TTC549 (cell line): Measurements from ENCODE around the gene COL12A1.

Experiments
- FAIRE-seq: peaks from 2 replicates; lab custom pipeline; 2012; peaks lifted over from hg19 to GRCh38; lab: Jason Lieb, UNC

COL12A1 gene

GRCh38 chr6:75205776-75206575 lies at the start of gene COL12A1:
Gene COL12A1 (minus strand): TSS chr6:75206053. CDS start chr6:75202792, 3,261 bp downstream.
- no peak for FAIRE-seq

DNA sequence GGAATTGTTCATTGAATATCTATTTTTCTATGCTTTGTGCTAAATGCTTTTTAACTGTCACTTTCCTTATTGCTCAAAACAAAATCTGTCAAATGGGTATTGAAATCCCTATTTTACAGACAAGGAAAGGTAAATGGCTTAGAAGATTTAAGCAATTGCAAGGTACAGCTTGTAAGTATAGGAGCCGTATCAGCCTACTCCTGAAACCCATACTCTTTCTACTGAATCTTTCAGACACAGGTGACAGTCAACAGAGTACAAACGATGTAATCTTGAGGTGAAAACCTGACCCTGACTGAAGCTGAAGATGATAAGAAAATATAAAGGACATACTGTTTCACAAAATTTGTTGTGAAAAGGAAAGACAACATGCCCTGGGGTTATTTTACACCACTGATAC lies 44.7 kb upstream of the COL12A1 start:
- FAIRE-seq: no peak

DNA sequence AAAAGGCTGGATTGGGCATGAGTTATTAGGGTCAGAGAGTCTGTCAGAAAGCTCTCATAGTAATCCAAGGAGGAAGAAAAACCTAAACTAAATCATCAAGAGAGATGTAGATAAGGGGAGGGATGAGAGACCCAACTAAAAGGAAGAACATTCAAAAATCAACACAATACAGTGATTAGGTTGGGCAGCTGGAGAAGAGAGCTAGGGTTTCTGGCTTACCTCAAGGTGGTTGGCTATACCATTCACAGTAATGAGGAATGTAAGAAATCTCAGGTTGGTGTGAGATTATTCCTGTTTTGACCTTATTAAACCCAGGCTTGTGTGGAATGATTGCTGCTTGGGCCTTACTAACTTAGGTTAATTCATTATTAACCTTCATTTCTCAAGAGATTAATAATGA lies 44.0 kb upstream of the COL12A1 start:
- no peak for FAIRE-seq

GRCh38 chr6:75246386-75246785 lies 40.5 kb upstream of the COL12A1 start:
- FAIRE-seq: no peak

DNA sequence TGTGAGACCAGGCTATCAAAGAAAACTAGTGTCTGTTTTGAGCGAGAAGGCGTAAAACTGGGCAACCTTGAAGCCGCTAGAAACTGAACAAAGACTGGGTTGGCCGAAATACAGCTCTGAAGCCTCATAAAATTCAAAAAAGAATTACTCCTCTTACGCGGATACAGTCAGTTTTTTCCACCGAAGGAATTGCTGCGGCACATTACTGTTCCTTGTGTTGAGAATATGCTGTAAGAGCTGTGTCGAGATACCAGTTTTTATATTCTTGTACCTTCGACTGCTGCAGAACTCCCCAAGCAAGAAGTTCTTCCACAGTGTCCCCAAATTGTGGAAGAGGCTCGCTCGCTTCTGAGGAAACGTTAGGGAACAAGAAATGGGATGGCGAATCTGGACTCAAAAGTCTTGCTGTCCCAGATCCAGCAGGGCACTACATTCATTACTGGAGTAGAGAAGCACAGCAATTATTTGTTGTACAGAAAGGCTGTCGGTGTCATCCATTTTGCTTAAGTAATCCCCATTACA lies 38.3 kb upstream of the COL12A1 start:
- no peak for FAIRE-seq

DNA sequence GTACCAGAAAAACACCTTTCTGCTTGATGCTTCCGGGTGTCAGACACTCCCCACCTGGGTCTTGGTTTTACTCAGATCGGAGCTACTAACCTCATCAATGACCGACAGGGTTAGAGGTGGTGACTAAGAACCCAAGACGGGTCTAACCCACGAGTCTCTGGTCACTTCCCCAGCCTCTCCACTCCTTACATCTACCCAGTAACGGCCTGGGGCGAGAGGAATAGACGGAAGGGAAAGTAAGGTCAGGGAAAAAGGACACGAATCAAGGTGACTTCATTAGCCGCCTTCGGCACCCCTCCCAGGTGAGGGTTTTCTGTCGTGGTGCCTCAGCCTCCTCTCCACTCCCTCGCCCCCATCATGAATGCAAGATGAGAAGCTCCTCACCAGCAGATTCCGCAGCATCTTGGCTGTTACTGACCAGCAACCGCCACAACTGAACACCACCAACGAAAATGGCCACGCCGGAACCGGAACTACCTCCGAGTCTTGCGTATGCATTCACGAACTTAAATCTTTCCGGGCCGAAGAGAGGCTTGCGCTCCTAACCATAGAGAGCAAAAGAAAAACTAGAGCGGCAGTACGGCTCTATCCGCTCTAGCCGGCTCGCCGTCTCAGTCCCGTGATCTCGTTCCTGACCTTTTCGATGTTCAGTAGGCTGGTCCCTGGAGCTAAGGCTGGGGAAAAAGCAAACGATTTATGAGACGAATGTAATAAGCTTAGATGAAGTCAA lies 37.6 kb upstream of the COL12A1 start, which contains the start of gene COX7A2:
Gene COX7A2 (minus strand): TSS at position 469 of the 730 bp plus-strand sequence. CDS start 67 bp downstream, at position 402.
- FAIRE-seq: peak; percentile 96

DNA sequence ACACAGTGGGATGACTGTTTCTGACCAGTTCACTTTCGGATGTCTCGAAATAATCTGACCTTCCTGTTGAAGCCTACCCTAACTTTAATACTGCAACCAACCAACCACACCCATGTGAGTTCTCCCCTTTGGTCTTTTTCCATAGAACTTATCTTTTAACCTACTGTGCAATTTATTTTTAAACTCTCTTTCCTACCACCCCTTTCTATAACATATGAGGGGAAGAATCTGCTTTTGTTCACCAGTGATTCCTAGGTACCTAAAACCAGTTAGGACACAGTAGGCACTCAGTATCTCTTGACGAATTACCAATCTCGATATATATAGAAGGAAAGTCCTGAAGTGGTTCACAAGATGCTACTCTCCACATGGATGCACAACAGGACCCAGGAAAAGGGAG lies 30.8 kb upstream of the COL12A1 start:
- FAIRE-seq: no peak

DNA sequence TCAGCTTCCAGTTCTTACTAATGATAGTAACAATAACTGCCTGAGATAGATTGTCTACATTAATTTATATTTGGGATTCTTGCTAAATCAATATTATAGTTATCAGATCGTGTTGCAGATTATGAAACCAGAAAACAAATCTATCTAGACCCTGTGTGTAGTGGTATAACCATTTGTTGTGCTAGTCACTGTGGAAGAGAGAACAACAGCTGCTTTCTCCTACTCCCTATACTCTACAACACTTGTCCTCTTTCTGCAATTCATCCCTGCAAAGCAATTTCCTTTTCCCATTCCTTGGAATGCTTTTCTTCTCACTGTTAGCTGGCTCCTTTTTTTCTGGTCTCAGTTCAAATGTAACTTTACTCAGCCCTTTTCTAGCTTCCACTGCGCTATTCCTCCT lies 29.4 kb upstream of the COL12A1 start:
- no peak for FAIRE-seq

DNA sequence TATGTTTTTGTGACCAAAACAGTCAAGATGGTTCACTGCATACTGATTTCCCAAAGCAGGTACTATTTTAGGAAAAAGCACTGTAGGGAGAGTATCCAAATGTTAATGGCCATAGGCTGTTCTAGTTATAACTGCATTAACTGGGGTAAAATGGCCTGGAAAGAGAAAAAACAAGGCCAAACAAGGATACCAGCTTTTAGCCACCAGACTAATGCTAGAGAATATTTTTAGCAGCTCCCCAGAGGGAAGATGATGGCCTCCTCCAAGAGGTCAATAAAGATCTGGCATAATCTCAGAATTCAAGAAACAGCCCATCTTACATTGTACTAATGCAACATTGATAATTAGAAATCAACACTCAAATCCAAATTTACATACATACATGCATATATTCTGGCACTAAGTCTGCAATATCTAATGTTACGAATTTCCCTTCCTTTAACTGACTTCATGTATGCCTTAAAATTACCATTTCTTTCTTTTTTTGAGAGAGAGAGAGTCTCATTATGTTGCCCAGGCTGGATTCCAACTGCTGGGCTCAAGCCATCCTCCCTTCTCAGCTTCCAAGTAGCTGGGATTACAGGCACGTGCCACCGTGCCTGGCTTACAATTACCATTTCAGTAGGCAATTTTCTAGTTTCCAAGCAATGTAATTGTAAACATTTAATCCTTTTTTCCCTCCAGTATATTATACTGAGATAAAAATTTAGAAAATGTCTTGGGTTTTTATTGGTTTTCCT lies 28.4 kb upstream of the COL12A1 start:
- FAIRE-seq: no peak

GRCh38 chr6:75233092-75233615 lies 27.3 kb upstream of the COL12A1 start:
- FAIRE-seq: no peak

DNA sequence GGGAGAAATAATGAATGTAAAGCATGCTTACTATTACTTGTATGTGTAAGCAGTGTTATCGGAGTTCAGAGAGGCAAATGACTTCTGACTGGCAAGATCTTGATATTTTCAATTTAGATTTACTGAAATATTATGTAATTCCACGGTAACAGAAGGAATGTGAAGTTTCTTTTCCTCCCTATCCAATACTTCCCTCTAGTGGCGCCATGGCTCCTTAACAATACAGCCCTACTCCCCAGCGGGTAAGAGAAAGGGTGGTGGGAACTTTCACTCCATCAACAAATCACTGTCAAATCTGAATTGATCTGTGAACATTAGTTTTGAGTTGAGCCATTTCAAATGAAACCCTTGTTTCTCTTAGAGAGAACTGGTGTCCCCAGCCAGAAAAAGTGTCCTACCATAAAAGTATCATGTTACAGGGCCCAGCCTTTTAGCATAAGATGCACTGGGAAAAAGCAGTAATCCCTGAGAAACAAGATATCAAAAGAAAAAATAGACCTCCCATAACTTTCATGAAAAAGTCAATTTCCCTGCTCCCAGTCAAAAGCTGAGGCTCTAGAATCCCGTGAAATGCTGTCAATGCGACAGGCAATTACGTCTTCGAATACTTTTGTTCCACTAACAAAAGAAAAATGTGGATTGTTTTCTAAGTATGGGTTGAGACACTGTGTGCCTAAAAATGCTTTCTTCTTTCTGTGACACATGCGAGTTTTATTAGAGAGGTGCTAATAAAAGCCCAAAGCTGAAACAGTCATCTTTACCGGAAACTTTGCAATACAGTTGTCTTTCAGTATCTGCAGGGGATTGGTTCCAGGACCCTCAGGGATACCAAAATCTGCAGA lies 24.9 kb upstream of the COL12A1 start:
- peak; percentile 53 for FAIRE-seq

DNA sequence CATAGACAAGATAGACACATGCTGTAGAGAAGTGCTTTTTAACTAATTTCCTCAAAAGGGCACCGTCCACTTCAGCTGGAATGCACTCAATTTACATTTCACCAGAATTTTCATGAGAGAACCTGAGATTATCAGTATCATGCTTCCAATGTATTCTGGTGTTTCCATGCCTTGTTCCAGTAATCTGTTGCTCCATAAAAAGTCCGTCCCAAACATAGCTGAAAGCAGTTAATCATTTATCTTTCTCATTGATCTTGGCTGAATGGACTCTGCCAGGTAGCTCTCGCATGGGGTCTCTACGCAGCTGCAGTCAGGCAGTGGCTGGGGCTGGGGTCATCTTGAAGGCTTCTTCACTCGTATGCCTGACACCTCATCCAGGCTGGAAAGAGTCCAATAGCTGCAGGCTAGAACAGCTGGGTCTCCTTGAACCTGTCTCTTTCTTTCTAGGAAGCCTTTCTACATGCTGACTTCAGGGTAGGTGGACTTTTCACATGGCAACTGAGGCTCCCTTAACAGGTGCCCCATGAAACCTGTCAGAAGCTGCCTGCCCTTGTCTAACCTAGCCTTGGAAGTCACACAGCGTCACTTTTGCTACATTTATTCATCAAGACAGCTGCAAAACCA lies 18.6 kb upstream of the COL12A1 start:
- no peak for FAIRE-seq

- FAIRE-seq: no peak
These were observed 17.6 kb upstream of the COL12A1 start for GRCh38 chr6:75223428-75223827.

DNA sequence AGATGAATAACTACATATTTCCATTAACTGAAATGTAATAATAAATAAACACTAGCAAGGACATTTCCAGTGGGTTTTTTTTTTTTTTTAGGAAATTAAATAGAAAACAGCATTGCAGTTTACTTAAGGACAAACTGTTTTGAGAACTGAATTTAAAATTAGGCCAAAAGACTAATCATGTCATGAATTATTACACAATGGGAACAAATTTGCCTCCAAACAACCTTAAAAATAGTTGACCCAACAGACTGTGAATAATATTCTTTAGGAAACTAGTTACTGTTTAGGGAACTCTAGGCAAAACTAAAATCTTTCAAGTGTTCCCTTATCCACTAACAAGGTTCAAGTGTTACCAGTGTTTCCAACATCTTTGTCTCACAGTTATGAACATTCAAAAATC lies 16.4 kb upstream of the COL12A1 start:
- no peak for FAIRE-seq

DNA sequence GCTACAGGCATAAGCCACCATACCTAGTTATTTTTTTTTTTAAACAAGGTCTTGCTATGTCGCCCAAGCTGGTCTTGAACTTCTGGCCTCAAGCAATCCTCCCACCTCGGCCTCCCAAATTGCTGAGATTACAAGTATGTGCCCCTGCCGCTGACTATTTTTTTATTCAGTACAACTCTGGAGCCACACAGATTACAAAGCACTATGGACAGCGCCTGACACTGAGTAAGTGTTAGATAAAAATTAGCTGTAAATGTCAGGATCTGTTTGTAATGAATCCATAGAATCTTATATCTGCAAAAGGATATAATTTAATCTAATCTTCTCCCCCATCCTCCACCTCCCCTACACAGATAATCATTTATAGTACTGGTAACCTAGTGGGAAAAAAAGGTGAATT lies 15.3 kb upstream of the COL12A1 start:
- FAIRE-seq: no peak

DNA sequence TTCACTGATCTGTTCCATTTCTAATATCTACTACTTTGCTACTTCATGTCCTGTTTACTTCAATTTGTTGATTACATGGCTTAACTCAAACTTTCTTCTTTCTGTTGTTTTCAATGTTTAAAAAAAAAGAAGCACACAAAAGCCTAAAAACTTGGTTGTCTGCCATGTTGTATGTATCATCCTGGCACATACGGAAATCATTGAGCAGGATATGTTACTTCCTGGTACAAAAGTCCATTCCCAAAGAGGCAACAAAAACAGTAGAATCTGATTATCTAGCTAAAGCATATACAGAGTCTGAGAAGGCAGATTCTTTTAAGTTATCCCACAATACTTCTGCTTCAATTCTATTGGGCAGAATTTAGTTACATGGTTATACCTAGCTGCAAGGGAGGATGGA lies 14.5 kb upstream of the COL12A1 start:
- no peak for FAIRE-seq

- no peak for FAIRE-seq
These were observed 13.4 kb upstream of the COL12A1 start for GRCh38 chr6:75219263-75219662.

DNA sequence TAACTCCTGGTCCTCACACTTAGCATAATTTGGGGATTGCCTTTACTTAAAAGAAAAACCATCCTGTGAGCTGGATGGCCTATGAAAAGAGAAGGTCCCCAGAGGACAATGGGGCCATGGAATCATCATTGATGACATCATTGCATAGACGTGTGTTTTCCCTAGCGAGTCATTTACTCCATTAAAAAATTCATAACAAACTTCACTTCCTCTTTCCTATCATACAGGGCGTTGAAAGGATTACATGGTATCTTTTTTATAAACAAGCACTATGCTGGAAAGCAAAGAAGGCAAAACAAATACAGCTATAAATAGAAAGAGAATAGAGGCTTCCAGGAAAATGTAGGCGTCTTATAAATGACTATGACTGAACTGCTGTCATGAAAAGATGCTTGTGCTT lies 11.3 kb upstream of the COL12A1 start:
- FAIRE-seq: no peak

DNA sequence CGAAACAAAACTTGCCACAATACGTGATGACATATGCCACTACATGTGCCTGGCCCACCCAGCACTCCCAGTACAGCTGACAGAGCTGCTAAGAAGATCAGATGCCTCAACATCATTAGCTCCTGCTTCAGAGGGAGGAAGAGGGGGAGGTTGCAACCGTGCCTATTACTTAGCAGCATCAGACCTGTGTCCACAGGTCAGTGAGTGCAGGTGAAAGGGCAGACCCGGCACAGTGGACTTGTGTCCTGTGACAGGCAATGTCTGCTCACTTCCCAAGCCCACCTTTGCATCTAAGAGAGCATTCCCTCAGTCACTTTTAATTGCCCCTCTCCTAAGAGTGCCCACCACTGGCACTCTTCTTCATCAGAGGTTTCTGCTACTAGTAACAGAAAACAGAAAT lies 9.4 kb upstream of the COL12A1 start:
- FAIRE-seq: no peak

- FAIRE-seq: no peak
These were observed 7.9 kb upstream of the COL12A1 start for GRCh38 chr6:75213732-75214131.

GRCh38 chr6:75213112-75213511 lies 7.3 kb upstream of the COL12A1 start:
- no peak for FAIRE-seq
